GM21526 (cell line): ENCODE results near the gene JCAD.
A peak's percentile ranks its signal among the peaks of the same experiment; 100 is the strongest.
"Not testable (repeated sequence)": the region's sequence is repeated elsewhere in the genome, so short reads cannot be mapped to it uniquely, and the experiment has no call there.

Experiments used
- ATAC-seq: cut with Tn5 transposase; IDR thresholded peaks from one replicate; pipeline ENCODE4 v1.9.1; 2021; ENCODE audit warnings: moderate library complexity; ENCODE audit not compliant: unreplicated experiment, low FRiP score

JCAD gene

GRCh38 chr10:30028006-30028737 is 31.2 kb downstream of the JCAD start:
- ATAC-seq, result no peak

DNA sequence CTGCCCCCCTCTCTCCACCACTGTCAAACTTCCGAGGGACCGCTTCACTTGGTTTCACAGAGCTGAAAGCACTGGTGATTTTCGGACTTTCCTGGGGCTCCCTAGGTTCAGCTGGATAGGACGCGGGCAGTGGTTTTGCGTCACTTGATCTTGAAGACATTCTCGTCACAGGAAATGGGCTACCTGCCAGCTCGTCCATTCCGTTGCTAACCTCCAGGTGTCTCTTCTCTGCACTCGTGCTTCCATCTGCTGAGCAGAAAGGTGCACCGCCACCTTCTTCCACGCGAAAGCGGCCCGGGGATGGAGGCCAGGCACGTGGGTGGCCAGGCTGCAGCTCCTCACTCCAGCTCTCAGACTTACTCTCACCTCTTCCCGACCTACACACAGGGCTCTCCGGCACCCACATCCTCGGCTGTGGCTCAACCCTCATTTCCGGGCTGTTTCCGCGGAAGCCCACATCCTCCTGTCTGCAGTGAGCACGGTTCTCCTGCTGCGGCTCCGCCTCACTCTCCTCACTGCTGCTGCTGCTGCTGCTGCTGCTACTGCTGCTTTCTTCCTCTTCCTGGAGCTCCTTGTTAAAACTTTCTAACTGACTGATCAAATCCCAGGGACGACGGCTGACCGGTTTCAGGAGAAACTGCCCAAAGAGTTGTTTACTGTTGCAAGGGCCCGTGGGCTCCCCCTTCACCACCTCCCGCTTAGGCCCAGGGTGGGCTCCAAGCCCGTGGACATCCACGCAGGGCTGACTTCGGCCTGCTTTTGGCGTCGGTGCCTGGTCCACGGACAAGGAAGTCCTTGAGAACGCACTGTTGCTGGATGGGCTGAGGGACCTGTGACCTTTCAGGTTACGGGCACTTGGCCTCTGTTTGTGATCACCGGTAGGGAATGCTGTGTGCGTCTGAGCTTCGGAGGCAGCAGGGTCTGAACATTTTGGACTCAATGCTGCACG is 32.1 kb downstream of the JCAD start:
- peak; percentile 98 for ATAC-seq

GRCh38 chr10:30026578-30026977 is 32.8 kb downstream of the JCAD start:
- no peak for ATAC-seq

GRCh38 chr10:30026080-30026479 is 33.3 kb downstream of the JCAD start:
- ATAC-seq, result no peak

- ATAC-seq, result not testable (repeated sequence)
Measured at GRCh38 chr10:30025428-30025827, 34.0 kb downstream of the JCAD start.

- no peak for ATAC-seq
Measured at GRCh38 chr10:30022590-30022989, 36.8 kb downstream of the JCAD start.

DNA sequence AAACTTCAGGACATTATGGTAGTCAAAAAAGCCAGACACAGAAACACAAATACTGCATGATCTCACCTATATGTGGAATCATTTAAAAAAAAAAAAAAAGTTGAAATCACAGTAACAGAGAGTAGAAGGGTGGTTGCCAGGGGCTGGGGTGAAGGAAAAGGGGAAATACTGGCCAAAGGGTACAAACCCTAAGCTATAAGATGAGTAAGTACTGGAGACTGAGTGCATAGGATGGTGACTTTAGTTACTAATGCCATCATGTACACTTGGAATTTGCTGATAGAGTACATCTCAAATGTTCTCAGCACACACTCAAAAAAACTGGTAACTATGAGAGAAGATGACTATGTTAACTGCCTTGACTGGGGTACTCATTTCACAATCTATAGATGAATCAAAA is 39.9 kb downstream of the JCAD start:
- ATAC-seq, result no peak

- no peak for ATAC-seq
Measured at GRCh38 chr10:30018496-30018895, 40.9 kb downstream of the JCAD start.

DNA sequence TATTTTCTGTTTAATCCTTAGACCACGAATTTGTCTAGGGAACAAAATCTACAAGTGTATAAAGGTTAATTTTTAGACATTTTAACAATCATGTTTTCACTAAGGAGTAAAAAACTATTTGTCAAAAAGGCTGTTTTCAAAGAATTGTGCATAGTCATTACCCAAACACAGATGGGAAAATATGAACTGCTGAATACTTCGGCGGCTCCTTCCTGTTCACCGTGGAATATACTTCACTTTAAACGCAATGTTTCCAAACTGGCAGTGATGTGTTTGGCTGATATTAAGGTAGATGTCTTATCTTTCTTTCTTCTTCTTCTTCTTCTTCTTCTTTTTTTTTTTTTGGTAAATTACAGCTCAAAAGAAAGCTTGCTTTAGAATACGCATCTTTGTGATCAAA is 41.4 kb downstream of the JCAD start:
- no peak for ATAC-seq

DNA sequence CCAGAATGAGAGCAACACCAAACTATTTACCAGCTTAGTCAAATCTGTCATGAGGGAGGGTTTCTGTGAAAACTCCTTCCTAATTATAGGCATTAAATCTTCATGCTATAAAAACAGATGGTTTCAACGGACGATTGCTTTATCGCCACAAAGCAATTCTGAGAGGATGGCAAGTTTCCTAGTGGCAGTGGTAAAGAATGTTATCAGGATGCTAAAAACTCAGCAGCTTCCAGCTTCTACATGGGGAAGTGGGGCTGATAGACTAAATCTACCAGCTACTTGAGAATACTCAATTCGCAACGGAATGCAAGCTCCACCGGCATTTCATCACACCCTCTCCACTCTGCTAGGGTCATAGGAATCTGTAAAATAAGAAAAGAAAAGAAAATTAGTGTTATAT is 41.8 kb downstream of the JCAD start:
- ATAC-seq, result no peak

GRCh38 chr10:30014511-30014910 is 44.9 kb downstream of the JCAD start:
- no peak for ATAC-seq

- ATAC-seq, result no peak
Measured at GRCh38 chr10:30013757-30014156, 45.6 kb downstream of the JCAD start.

DNA sequence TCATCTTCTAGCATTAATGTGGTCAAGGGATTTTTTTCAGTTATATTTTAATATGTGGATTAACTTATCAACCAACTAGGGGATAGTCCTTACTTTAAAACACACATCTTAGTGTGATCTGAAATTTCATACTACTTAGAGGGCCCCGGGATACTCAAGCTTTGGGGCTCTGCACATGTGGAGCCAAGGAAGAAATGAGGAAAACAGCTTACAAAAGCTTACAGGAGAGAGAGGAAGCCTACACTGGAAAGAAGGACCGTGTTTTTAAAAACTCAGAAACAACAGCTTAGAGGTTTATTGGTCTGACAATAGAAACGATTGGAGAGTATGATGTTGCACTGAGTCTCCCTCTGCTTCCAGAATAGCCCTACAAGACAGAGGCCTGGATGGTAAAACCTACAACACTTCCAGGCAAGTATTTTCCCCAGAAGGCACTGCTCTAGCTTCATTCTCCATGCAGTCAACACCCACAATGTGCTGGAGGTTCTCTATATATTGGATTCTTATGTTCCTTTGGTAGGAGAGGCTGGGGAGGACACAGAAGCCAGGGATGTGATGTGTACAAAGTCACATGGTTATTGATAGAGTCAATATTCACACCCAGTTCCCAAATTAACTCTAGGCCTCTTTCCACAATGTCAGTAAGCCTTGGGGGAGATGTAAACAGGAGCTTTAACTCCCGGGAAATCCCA is 47.3 kb downstream of the JCAD start:
- ATAC-seq, result no peak

- ATAC-seq, result no peak
Measured at GRCh38 chr10:30011396-30011795, 48.0 kb downstream of the JCAD start.

DNA sequence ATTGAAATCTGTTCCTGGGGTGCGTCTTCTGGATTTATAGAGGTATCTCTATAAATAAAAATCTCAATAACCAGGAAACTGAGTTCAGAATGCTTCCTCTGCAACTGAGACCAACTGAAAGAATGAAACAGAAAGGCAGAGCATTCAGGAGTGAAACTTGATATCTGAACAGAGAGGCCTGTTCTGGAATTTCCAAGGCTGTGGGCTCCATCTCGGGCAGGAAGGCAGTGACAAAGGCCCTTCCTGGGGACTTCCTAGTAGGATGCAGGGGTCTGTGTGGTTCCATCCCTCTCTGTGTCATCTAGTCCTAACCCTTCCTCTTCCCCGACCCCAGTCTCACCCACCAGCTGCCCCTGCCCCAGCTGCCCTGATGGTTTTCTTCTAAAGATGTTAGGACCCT is 52.0 kb downstream of the JCAD start:
- ATAC-seq, result no peak

GRCh38 chr10:30006410-30006809 is 53.0 kb downstream of the JCAD start:
- no peak for ATAC-seq

- ATAC-seq, result not testable (repeated sequence)
Measured at GRCh38 chr10:30005116-30005515, 54.3 kb downstream of the JCAD start.

DNA sequence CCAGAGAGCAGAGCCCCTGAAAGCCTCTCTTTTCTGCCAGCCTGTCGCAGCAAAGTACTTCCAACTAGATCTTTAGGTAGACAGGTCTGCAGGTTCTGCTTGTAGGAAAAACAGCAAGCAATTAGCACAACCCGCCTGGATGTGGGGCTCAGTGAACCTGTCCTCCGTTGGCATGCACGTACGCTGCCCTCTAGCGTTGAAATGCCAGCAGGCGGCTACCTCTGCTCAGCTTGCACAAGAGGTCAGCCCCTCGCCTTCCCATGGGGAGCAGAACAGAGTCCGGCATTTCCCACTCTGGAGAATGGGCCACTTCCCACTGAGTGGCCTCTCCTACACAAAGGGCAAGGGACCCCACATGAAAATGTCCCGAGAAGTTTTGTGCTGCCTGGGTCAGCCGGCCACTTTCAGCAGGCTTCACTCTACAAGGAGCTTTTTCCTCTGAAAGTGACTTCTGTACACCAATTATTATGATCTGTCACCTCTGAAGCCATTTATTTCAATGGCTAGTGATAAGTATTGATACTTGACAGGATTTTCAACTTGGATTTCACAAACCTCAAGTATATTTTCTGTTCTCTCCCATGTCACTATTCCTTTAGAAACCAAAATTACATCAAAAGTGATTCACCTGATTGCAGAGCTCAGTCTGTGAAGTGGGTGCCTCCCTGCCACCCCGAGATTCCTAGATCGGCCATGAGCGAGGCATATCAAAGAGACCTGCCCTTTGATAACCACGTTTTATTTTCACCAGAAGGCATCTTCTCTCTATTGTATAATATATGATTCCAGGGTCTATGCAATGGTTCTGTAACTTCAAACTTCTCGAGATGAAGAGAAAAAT is 56.7 kb downstream of the JCAD start:
- no peak for ATAC-seq

GRCh38 chr10:30000802-30001571 is 58.4 kb downstream of the JCAD start:
- ATAC-seq, result no peak
